MG63 (cell line): ENCODE measurements around the gene DEFB119. TPM values are rescaled to one million over a fixed set of nuclear protein-coding genes. Genes with fewer than 3 reads are reported as not detected.
"Not testable (repeated sequence)": the region's sequence is repeated elsewhere in the genome, so short reads cannot be mapped to it uniquely, and the experiment has no call there.

ENCODE experiments used
- DNase-seq: peaks from one replicate; pipeline ENCODE4 v3.0.0-alpha.2; 2020
- H3K27me3 ChIP-seq: fragments of 250-450 bp; sonication (Bioruptor Pico); 2 replicates; pipeline ENCODE4 v1.5.1; 2020; ENCODE audit warnings: mild to moderate bottlenecking, moderate library complexity
- H3K36me3 ChIP-seq: fragments of 250-450 bp; sonication (Bioruptor Pico); 2 replicates; pipeline ENCODE4 v1.5.1; 2020; ENCODE audit warnings: mild to moderate bottlenecking, moderate library complexity
- H3K4me3 ChIP-seq: fragments of 250-450 bp; sonication (Bioruptor Pico); 2 replicates; pipeline ENCODE4 v1.5.1; 2020; ENCODE audit warnings: mild to moderate bottlenecking, moderate library complexity
- H3K9me3 ChIP-seq: fragments of 250-450 bp; sonication (Bioruptor Pico); 2 replicates; pipeline ENCODE4 v1.5.1; 2020; ENCODE audit warnings: mild to moderate bottlenecking, moderate library complexity
- total RNA-seq: library from RNA; depleted of rRNA; stranded (reverse); fragments of >200 nt; shearing (Covaris generic); gene quantifications from 2 replicates; pipeline ENCODE4 v1.2.3, GENCODE V29; 2014; ENCODE audit warnings: low replicate concordance; rRNA removed

Gene DEFB119, protein sequence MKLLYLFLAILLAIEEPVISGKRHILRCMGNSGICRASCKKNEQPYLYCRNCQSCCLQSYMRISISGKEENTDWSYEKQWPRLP
- not detected in 2 replicates for total RNA-seq

- no peak within 1 kb of the TSS for H3K4me3 ChIP-seq
- H3K36me3 ChIP-seq: no peaks in the 10 kb centered on the region
- no peak for DNase-seq
- H3K27me3 ChIP-seq: no peaks in the 10 kb centered on the region; the same call in 1 of the 2 replicates
- no peaks in the 10 kb centered on the region for H3K9me3 ChIP-seq
Observed at GRCh38 chr20:31390490-31390889, at the start of gene DEFB119. TSS of gene DEFB119 (minus strand) at chr20:31390590. CDS start at chr20:31390483, 107 bp downstream.

GRCh38 chr20:31430568-31431115, 40.3 kb upstream of the DEFB119 start:
- no peak for DNase-seq
- H3K36me3 ChIP-seq: no peaks in the 10 kb centered on the region
- H3K27me3 ChIP-seq: peaks cover 9% of the 10 kb centered on the region
- H3K4me3 ChIP-seq: no peak overlapping the region
- H3K9me3 ChIP-seq: no peaks in the 10 kb centered on the region

- H3K4me3 ChIP-seq, H3K9me3 ChIP-seq, H3K36me3 ChIP-seq, H3K27me3 ChIP-seq, DNase-seq: not testable (repeated sequence)
Observed at GRCh38 chr20:31427576-31427975, 37.2 kb upstream of the DEFB119 start.

GRCh38 chr20:31426891-31427551, 36.6 kb upstream of the DEFB119 start:
- H3K9me3 ChIP-seq, DNase-seq, H3K36me3 ChIP-seq, H3K4me3 ChIP-seq: not testable (repeated sequence)
- peaks cover 12% of the 10 kb centered on the region for H3K27me3 ChIP-seq

DNA sequence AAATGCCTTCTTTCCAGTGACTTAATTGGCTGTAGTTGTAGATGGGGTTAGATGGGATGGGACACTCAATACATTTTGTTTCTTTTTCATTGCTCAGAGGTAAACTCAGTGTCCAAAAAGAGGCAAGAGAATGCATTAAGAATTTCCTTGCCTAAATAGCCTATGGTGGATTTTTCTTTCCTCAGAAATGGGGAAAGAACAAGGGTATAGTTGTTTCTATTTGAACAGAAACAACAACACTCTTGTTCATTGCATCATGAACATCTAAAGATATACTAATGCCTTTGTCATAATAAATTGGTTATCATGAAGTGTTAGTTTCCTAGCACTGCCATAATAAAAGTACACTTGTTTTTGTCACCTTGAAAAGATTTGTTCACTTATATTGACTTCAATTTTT, 35.4 kb upstream of the DEFB119 start:
- Histone ChIP-seq H3K4me3 (no peak overlapping the region), H3K27me3 (peaks cover 11% of the 10 kb centered on the region), H3K9me3 (no peaks in the 10 kb centered on the region), H3K36me3 (no peaks in the 10 kb centered on the region)
- no peak for DNase-seq

- Histone ChIP-seq H3K4me3 (no peak overlapping the region), H3K9me3 (no peaks in the 10 kb centered on the region), H3K27me3 (peaks cover 11% of the 10 kb centered on the region; the same call in 1 of the 2 replicates), H3K36me3 (no peaks in the 10 kb centered on the region)
- DNase-seq: no peak
Observed at GRCh38 chr20:31418307-31418706, 27.9 kb upstream of the DEFB119 start.

DNA sequence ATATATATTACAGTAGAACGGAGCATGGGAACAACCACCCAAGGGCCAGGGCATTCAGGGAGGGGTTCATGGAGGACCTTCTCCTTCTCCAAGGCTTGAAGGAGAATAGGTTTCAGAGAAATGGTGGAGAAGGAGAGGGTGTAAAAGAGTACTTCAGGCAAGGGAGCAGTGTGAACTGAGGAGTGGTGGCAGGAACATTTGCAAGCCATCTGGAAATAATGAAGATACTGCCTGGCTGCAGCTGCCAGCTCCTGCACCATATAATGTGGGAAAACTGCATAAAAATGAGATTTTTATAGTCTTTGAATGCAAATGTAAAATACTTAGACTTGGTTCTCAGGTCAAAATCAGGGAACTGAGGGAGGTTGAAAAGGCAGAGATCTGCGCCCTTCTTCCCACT, 25.3 kb upstream of the DEFB119 start:
- Histone ChIP-seq H3K9me3 (no peaks in the 10 kb centered on the region), H3K36me3 (no peaks in the 10 kb centered on the region), H3K27me3 (no peaks in the 10 kb centered on the region), H3K4me3 (no peak overlapping the region)
- DNase-seq: no peak

GRCh38 chr20:31414381-31414780, 24.0 kb upstream of the DEFB119 start:
- H3K36me3 ChIP-seq: no peaks in the 10 kb centered on the region
- H3K4me3 ChIP-seq: no peak overlapping the region
- no peaks in the 10 kb centered on the region for H3K9me3 ChIP-seq
- DNase-seq: no peak
- no peaks in the 10 kb centered on the region for H3K27me3 ChIP-seq

GRCh38 chr20:31410011-31410410, 19.6 kb upstream of the DEFB119 start:
- Histone ChIP-seq H3K4me3 (no peak overlapping the region), H3K36me3 (no peaks in the 10 kb centered on the region), H3K27me3 (no peaks in the 10 kb centered on the region; the same call in 1 of the 2 replicates), H3K9me3 (no peaks in the 10 kb centered on the region)
- no peak for DNase-seq

GRCh38 chr20:31406115-31406514, 15.7 kb upstream of the DEFB119 start, which contains the start of gene DEFB121:
TSS of gene DEFB121 (minus strand) at chr20:31406215. CDS start at chr20:31406152, 63 bp downstream.
- no peaks in the 10 kb centered on the region for H3K36me3 ChIP-seq
- H3K9me3 ChIP-seq: no peaks in the 10 kb centered on the region
- H3K27me3 ChIP-seq: no peaks in the 10 kb centered on the region; the same call in 1 of the 2 replicates
- H3K4me3 ChIP-seq: no peak within 1 kb of the TSS
- no peak for DNase-seq

GRCh38 chr20:31403886-31404285, 13.5 kb upstream of the DEFB119 start:
- no peaks in the 10 kb centered on the region for H3K27me3 ChIP-seq
- no peak overlapping the region for H3K4me3 ChIP-seq
- no peak for DNase-seq
- H3K36me3 ChIP-seq: no peaks in the 10 kb centered on the region
- H3K9me3 ChIP-seq: no peaks in the 10 kb centered on the region

- Histone ChIP-seq H3K9me3 (no peaks in the 10 kb centered on the region), H3K36me3 (no peaks in the 10 kb centered on the region), H3K27me3 (no peaks in the 10 kb centered on the region; the same call in 1 of the 2 replicates), H3K4me3 (no peak overlapping the region)
- DNase-seq: no peak
Observed at GRCh38 chr20:31394900-31395299, 4.5 kb upstream of the DEFB119 start.

GRCh38 chr20:31392836-31393235, 2.4 kb upstream of the DEFB119 start:
- no peak for DNase-seq
- Histone ChIP-seq H3K27me3 (no peaks in the 10 kb centered on the region; the same call in 1 of the 2 replicates), H3K36me3 (no peaks in the 10 kb centered on the region), H3K9me3 (no peaks in the 10 kb centered on the region), H3K4me3 (no peak overlapping the region)

DNA sequence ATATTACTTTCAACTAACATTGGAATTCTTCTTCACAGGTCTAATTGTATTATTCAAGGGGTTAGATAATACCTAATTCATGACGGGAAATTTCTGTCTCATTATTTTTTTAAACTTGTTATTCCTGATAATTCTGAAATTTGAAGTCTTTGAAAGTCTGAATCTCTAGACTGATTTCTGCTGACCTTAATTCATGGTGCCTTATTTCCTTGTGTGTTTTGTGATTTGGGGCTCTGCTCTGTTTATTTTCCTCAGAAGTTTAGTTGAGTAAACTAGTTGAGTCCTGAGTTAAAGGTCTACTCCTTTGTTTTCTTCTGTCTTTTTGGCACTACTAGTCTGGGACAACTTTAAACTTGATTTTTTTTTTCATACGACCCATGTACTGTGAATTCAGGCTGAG, 16.0 kb downstream of the DEFB119 start:
- Histone ChIP-seq H3K27me3 (no peaks in the 10 kb centered on the region; the same call in 1 of the 2 replicates), H3K36me3 (no peaks in the 10 kb centered on the region), H3K4me3 (no peak overlapping the region), H3K9me3 (no peaks in the 10 kb centered on the region)
- no peak for DNase-seq

- Histone ChIP-seq H3K36me3 (no peaks in the 10 kb centered on the region), H3K4me3 (no peak within 1 kb of the TSS), H3K9me3 (no peaks in the 10 kb centered on the region), H3K27me3 (no peaks in the 10 kb centered on the region; the same call in 1 of the 2 replicates)
- no peak for DNase-seq
Observed at GRCh38 chr20:31368301-31368700, 22.1 kb downstream of the DEFB119 start, which contains the start of gene DEFB118. TSS of gene DEFB118 (plus strand) at chr20:31368601. CDS start at chr20:31368651, 50 bp downstream.

DNA sequence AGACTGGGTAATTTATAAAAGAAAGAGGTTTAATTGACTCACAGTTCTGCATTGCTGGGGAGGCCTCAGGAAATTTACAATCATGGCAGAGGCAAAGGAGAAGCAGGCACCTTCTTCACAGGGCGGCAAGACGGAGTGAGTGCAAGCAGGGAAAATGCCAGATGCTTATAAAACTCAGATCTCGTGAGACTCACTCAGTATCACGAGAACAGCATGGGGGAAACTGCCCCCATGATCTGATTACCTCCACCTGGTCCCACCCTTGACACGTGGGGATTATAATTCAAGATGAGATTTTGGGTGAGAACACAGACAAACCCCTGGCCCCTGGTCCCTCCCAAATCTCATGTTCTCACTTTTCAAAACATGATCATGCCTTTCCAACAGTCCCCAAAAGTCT, 26.1 kb downstream of the DEFB119 start:
- H3K4me3 ChIP-seq, DNase-seq, H3K9me3 ChIP-seq, H3K36me3 ChIP-seq, H3K27me3 ChIP-seq: not testable (repeated sequence)

DNA sequence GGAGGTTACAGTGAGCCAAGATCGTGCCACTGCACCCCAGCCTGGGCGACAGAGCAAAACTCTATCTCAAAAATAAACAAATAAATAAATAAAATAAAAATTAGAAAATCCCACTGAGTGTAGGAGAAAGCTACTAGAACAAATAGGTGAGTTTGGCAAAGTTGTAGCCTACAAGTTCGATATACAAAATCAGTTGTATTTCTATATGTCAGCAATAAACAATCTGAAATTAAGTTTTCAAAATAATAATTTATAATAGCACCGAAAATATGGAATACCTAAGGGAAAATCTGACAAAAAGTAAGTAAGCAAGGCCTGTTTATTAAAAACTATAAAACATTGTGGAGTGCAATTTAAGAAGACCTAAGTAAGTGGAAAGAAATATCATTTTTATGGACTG, 27.1 kb downstream of the DEFB119 start:
- H3K27me3 ChIP-seq: peaks cover 8% of the 10 kb centered on the region; the same call in 1 of the 2 replicates
- H3K36me3 ChIP-seq: no peaks in the 10 kb centered on the region
- no peak for DNase-seq
- no peaks in the 10 kb centered on the region for H3K9me3 ChIP-seq
- H3K4me3 ChIP-seq: no peak overlapping the region

- DNase-seq: peak; percentile 5
- H3K9me3 ChIP-seq: no peaks in the 10 kb centered on the region
- H3K4me3 ChIP-seq: no peak overlapping the region
- H3K27me3 ChIP-seq: peaks cover 7% of the 10 kb centered on the region; the same call in 1 of the 2 replicates
- no peaks in the 10 kb centered on the region for H3K36me3 ChIP-seq
Observed at GRCh38 chr20:31355981-31356380, 34.4 kb downstream of the DEFB119 start.
